ENCODE results near the gene NIT1. TPM values are rescaled to one million over a fixed set of nuclear protein-coding genes. Genes with fewer than 3 reads are reported as not detected.

Gene NIT1
- total and polyA plus RNA-seq, 2 experiments from 2014 or later = 41.3 to 48.9 TPM

DNA sequence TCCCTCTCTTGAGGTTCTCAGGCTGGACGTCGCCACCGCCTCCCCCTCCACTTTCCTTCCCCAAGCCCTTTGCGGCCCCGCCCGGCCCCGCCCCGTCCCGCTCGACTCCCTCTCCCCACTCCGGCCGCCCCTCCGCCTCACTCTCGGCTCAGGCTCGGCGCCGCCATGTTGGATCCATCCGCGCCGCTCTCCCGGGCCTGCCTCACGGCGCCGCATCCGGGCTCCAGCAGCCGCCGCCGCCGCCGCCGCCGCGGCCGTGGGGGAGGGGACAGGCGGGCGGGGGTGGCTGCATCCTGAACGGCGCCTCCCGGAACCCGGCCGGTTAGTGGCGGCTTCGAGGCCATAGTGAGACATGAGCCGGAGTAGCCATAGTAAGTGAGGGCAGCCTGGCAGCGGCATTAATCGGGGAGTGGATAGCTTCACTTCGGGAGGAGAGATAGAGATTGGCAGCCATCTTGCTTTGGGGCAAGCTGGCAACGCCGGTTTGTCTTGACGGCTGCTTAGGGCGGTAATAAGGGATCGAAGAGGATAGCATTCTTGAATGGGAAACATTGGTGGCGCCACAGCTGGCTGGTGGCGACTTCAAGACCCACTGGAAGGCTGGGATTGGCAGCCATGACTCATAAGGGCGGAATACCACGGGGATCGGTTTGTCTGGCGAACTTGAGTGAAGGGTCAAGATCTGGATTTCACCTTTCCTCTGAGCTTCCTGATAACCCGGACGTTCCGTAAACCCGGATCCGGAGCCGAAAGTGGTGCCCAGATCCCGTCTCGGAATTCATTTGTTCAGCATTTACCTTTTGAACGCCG, 14.7 kb downstream of the NIT1 start, which contains the start of gene DEDD:
Gene DEDD, minus strand, starts transcription at position 258 of the 810 bp plus-strand sequence. CDS start 8,205 bp downstream, outside the sequence.
- TF ChIP-seq EZH2 (IDR thresholded peaks at IDR 0.05; ENCODE audit: borderline replicate concordance) (no peak), EZH2phosphoT487 (IDR thresholded peaks at IDR 0.05; ENCODE audit: low read depth, severe bottlenecking, unreplicated experiment) (no peak)
- TF ChIP-seq, protein P1, sequence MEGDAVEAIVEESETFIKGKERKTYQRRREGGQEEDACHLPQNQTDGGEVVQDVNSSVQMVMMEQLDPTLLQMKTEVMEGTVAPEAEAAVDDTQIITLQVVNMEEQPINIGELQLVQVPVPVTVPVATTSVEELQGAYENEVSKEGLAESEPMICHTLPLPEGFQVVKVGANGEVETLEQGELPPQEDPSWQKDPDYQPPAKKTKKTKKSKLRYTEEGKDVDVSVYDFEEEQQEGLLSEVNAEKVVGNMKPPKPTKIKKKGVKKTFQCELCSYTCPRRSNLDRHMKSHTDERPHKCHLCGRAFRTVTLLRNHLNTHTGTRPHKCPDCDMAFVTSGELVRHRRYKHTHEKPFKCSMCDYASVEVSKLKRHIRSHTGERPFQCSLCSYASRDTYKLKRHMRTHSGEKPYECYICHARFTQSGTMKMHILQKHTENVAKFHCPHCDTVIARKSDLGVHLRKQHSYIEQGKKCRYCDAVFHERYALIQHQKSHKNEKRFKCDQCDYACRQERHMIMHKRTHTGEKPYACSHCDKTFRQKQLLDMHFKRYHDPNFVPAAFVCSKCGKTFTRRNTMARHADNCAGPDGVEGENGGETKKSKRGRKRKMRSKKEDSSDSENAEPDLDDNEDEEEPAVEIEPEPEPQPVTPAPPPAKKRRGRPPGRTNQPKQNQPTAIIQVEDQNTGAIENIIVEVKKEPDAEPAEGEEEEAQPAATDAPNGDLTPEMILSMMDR (IDR thresholded peaks at IDR 0.05; ENCODE audit: poor library complexity) = no peak
- no peaks in the 10 kb centered on the region for H3K27me3 ChIP-seq
- peaks cover 16% of the 10 kb centered on the region for H3K4me1 ChIP-seq (ENCODE audit: insufficient read depth)
- H3K27ac ChIP-seq = peak within 1 kb of the TSS; percentile 93
- H2AFZ ChIP-seq = peak within 1 kb of the TSS; percentile 61
- H3K4me2 ChIP-seq = peak within 1 kb of the TSS; percentile 93
- peak; percentile 96 for DNase-seq (ENCODE audit: low spot score)
- H3K4me3 ChIP-seq = peak within 1 kb of the TSS; percentile 46
- no peaks in the 10 kb centered on the region for H3K36me3 ChIP-seq (replicated peaks; ENCODE audit: insufficient read depth, low read depth)
- H3K9me2 ChIP-seq (replicated peaks; ENCODE audit: insufficient read depth) = no peaks in the 10 kb centered on the region
- H3K9me3 ChIP-seq (ENCODE audit: low read depth) = no peaks in the 10 kb centered on the region
- H4K20me1 ChIP-seq (ENCODE audit: insufficient read depth, poor library complexity, severe bottlenecking) = peaks cover 5% of the 10 kb centered on the region
- WGBS (ENCODE audit: low lambda C conversion rate, missing lambda C conversion rate) = under 1% methylated on average over 41 of the region's 68 CpGs
- peaks cover 80% of the 10 kb centered on the region for H3K79me2 ChIP-seq

DNA sequence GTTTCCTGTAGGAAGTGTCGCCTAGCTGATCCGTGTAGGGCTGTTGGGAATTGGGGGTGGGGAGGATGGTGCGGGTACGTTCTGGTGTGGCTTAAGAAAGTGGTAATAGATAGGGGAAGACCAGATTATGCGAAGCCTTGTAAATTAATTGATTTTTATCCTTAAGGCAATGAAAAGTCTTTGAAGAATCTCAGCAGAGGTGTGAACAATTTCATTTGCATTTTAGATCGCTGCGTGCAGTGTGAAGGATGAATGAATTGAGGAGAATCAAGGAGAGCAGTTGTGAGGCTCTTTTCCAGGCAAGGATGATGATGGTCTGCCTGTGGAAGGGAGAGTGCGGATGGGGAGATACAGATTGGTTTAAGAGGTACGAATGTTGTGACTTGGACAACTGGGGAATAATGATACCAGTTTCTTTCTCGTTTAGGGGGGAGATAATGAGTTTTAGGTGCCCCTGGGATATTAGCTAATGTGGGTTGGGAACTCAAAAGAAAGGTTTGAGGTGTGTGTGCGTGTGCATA, 15.4 kb downstream of the NIT1 start:
- TF ChIP-seq, protein P1 (IDR thresholded peaks at IDR 0.05; ENCODE audit: poor library complexity) = no peak
- TF ChIP-seq EZH2 (IDR thresholded peaks at IDR 0.05; ENCODE audit: borderline replicate concordance) = no peak
- TF ChIP-seq EZH2phosphoT487 (IDR thresholded peaks at IDR 0.05; ENCODE audit: low read depth, severe bottlenecking, unreplicated experiment) = no peak
- no peaks in the 10 kb centered on the region for H3K36me3 ChIP-seq (replicated peaks; ENCODE audit: insufficient read depth, low read depth)
- WGBS (ENCODE audit: low lambda C conversion rate, missing lambda C conversion rate) = 2% methylated on average over 11 of the region's 11 CpGs
- H3K9me3 ChIP-seq (ENCODE audit: low read depth) = no peaks in the 10 kb centered on the region
- no peaks in the 10 kb centered on the region for H3K27me3 ChIP-seq
- peaks cover 5% of the 10 kb centered on the region for H4K20me1 ChIP-seq (ENCODE audit: insufficient read depth, poor library complexity, severe bottlenecking)
- no peak for DNase-seq (ENCODE audit: low spot score)
- H3K4me3 ChIP-seq = peak overlapping the region; percentile 43
- H3K27ac ChIP-seq = peak overlapping the region; percentile 93
- peaks cover 74% of the 10 kb centered on the region for H3K79me2 ChIP-seq
- peaks cover 16% of the 10 kb centered on the region for H3K4me1 ChIP-seq (ENCODE audit: insufficient read depth)
- peak overlapping the region; percentile 46 for H2AFZ ChIP-seq
- H3K9me2 ChIP-seq (replicated peaks; ENCODE audit: insufficient read depth) = no peaks in the 10 kb centered on the region
- peak overlapping the region; percentile 81 for H3K4me2 ChIP-seq

DNA sequence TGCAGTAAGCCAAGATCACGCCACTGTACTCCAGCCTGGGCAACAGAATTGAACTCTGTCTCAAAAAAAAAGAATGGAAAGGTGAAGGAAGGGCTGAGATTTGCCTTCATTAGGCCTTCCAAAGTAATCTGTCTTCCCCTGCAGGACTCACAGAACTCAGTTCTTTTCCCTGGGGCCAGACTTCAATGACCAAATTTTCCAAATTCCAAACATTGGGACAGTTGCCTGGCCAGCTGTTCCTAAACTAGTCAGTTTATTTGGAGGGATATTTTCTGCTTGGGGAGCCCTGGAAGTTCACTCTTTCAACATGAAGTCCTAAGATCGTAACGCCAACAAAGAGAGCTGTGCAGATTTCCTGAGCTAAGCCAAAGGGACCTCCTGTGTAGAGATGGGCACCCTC, 20.0 kb downstream of the NIT1 start:
- no peak overlapping the region for H3K4me2 ChIP-seq
- TF ChIP-seq EZH2phosphoT487 (IDR thresholded peaks at IDR 0.05; ENCODE audit: low read depth, severe bottlenecking, unreplicated experiment) (no peak), EZH2 (IDR thresholded peaks at IDR 0.05; ENCODE audit: borderline replicate concordance) (no peak)
- TF ChIP-seq, protein P1 (IDR thresholded peaks at IDR 0.05; ENCODE audit: poor library complexity) = no peak
- DNase-seq (ENCODE audit: low spot score) = no peak
- no peaks in the 10 kb centered on the region for H3K27me3 ChIP-seq
- H4K20me1 ChIP-seq (ENCODE audit: insufficient read depth, poor library complexity, severe bottlenecking) = peaks cover 5% of the 10 kb centered on the region
- peaks cover 7% of the 10 kb centered on the region for H3K4me1 ChIP-seq (ENCODE audit: insufficient read depth)
- H3K79me2 ChIP-seq = peaks cover 35% of the 10 kb centered on the region
- no peak overlapping the region for H3K4me3 ChIP-seq
- 96% methylated on average over 3 of the region's 3 CpGs for WGBS (ENCODE audit: low lambda C conversion rate, missing lambda C conversion rate)
- no peak overlapping the region for H2AFZ ChIP-seq
- no peaks in the 10 kb centered on the region for H3K36me3 ChIP-seq (replicated peaks; ENCODE audit: insufficient read depth, low read depth)
- no peaks in the 10 kb centered on the region for H3K9me3 ChIP-seq (ENCODE audit: low read depth)
- no peak overlapping the region for H3K27ac ChIP-seq
- no peaks in the 10 kb centered on the region for H3K9me2 ChIP-seq (replicated peaks; ENCODE audit: insufficient read depth)
